Raji (cell line): ENCODE measurements around the gene RNF20.

Experiments used
- POLR2A ChIP-seq: IDR thresholded peaks from 2 replicates; pipeline ENCODE4 v1.6.1; 2011; ENCODE audit warnings: low read depth, low read length, control low read depth; ENCODE audit not compliant: insufficient read depth

Gene RNF20

DNA sequence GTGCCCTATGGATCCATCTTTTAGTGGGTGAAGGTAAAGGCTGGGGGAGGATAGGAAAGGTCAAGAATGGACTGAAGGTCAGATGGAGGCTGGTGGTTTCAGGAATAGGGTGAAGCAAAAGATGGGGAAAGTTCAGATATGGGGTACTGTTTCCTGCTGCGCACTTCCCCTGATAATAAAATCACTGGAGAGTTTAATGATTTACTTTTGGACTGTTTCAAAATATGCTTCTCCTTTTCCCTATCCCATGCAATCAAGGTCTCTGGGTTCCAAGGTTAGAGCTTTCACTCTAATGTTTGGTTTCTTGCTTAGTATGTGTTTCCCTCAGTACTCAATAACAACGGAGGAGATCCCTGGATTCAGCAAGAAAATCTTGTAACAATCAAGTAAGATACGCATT, 71.9 kb downstream of the RNF20 start:
- no peak for TF ChIP-seq POLR2A
